NCI-H2081 treated with DMSO at 0.1 percent for 48 hours (cell line): Measurements from ENCODE around the gene SLC6A8.

Source experiments
- DNase-seq: peaks from one replicate; lab custom pipeline; 2025; lab: John Stamatoyannopoulos, UW

Gene SLC6A8

GRCh38 chrX:153687121-153688039, at the start of gene SLC6A8:
Gene SLC6A8 (plus strand): TSS chrX:153687926. CDS start chrX:153688575, 649 bp downstream.
- no peak for DNase-seq

- no peak for DNase-seq
Observed at GRCh38 chrX:153638041-153638371, 49.7 kb upstream of the SLC6A8 start.

DNA sequence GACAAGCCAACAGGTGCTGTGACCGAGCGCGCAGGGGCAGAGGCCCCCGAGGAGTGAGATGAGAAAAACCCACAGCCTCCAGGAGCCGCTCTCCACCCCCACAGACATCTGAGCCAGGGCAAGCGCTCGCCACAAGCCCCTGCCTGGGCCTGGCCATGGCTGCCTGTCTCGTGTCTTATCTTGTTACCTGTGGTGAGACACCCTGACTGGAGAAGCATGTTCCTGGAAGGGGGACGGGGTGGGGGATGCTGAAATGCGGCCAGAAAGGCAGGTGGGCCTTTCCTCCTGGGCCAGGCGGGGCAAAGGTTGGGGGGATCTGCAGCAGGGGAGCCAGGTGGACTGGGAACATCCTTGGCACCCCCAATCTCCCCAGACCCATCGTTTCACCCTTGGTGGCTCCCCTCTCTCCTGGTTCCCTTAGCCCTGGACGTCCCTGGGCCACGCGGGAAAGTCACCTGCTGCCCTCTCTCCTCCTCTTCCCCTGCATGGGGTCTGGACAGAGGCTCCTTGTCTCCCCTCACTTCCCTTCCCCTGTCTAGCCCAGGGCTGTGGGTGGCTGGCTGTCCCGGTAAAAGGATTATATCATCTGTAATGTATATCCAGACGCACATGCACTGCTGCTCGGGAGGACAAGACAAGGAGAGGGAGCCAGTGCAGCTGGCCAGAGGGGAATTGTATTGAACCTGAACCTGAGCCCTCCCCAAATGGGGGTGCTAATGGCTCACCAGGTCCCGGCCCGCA, 49.1 kb upstream of the SLC6A8 start:
- no peak for DNase-seq

DNA sequence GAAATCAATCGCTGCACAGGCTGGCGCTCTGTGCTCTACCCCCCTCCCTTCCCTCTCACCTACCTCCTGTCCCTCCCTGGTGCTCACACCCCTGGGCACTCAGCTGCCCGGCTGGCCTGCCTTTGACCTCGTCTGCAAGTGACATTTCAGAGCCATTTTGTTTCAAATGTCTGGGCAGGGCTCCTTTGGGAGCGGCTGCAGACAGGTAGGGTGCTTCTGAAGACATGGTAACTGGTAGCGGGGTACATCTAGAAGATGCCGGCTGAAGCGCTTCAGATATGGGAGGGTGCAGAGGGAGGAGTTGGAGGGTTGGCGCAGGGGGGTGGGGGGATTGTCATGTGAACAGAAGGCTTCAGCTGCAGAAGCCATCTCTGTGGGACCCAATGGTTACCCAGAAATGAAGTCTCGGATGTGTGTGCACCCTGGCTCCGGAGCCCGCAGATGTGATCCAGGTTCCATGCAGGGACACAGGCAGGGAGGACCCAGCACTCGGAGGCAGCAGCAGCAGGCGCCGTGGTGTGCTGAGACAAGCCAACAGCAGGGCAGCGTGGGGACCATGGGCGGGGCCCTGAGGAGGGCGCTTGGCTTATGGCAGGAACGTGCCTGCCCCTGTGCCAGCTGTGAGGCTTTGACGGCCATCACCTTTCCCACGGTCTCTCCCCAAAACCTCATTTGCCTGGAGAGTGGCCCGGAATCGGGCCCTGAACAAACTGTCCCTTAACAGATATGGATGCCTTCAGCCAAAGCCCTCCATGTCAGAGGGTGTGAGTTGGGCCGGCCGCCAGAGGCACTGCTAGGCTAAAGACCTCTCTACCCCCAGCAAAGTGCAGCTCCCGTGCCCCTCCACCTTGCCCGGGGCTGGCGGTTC, 48.3 kb upstream of the SLC6A8 start:
- DNase-seq: no peak

DNA sequence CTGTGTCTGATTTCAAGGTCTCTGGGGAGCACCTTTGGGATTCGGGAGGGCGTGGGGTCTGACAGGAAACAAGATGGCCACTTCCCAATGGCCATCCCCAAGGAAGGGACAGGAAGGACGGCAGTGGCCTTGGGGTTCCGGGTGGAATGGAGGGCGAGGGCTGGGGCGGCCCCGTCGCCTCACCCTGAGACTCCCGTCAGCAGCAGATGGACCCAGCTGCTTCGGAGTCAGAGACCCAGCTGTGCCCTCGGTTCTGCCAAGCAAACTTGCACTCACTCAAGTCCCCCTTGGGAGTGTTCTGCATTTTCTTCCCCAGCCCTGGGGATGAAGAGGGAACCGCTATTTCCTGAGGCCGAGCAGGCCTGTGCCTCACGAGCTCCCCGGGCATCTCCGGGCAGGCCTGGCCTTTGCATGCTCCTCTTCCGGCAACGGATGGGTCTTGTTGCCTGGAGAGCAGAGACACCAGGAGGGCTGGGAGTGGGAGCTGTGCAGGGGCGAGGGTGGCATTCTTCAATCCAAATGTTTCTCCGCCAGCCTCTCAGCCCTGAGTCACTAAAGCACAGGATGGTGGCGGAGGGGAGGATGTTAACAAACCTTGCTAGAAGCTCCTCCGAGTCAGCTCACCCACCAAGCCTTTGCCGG, 47.6 kb upstream of the SLC6A8 start:
- DNase-seq: no peak

- DNase-seq: no peak
Observed at GRCh38 chrX:153640736-153641575, 46.8 kb upstream of the SLC6A8 start.

DNA sequence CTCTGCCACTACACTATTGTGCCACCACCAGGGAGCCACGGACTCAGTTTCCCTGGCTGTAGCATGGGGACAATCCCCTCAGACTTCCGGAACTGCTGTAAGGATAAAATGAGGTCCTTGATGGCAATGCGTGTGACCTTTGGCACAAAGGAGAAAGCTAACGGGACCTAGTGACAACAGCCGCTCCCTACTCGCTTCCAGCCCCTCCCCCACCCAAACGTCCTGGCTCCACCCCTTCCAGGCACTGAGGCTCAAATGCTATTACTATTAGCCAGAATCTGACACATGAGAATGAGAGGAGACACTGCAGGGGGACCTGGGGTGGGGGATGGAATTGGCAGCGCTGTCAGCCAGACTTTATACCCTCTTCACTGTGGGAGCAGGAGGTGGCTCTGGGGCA, 46.1 kb upstream of the SLC6A8 start:
- DNase-seq: no peak

- DNase-seq: no peak
Observed at GRCh38 chrX:153642051-153642654, 45.6 kb upstream of the SLC6A8 start.

DNA sequence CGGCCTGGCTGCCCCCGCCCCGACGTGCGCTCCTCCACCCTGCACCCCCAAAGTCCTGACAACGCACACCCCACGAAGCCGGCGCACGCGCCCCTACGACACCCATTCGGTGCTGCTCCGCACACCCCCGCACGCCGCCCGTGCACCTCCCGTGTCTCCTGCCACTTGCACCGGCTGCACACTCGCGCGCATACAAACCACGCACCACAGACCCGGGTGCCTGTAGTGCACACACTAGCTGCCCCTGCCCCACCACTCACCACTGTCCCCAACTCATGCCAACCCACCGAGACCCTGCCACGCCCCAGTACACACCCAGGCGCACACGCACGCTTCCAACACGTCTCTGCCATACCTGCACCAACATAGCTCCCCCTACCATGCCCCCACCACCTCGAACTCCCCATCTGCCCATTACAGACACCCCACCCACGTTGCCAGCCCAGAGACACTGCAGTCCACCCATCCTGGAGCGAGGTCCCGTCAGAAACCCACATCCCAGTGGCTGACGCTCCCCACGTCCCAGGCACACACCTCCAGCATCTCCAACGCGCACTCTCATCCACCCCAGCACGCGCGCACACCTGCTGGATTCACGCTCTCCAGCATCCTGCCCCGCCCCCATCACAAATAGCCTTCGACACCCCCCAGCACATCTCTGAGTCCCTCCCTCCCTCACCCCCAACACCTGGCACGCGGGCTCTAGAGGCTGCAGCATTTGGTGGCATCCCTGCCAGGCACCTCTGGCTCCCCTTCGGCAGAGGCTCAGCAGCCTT, 44.9 kb upstream of the SLC6A8 start:
- no peak for DNase-seq

GRCh38 chrX:153643431-153644351, 44.0 kb upstream of the SLC6A8 start:
- DNase-seq: no peak

DNA sequence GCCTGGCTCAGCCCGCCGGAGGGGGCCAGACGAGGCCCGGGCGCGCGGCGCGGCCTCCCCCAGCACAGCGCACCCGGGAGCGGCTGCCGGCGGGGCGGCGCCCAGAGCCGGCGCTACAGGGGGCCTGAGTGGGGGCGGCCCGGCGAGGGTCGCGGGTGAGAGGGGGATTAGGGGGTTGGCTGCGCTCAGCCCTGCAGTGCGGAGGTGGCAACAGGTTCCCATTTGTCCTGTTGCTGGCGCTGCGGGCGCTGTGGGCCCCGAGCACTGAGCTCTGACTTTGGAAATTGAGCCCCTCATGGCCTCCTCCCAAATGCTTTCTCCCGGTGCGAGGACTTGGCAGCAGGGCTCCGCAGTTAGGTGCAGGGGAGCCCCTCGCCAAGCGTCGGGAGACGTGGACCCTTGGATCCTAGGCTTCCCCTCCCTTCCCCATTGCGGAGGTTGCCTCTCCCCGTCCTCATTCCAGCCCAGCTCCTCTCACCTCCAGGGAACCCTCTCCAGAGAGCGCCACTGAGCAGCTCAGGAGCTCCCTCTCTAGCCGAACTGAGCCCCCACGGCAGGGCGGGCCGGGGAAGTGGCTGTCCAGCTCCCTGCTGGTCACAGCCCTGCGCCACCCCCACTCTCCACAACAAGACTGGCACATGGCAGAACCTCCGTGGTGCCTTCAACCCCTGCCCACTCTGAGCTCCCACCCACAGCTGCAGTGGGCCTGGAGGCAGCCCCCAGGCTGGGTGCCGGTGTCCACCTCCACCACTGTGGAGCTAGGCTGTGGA, 43.2 kb upstream of the SLC6A8 start:
- DNase-seq: no peak

GRCh38 chrX:153645151-153645550, 42.6 kb upstream of the SLC6A8 start:
- no peak for DNase-seq

DNA sequence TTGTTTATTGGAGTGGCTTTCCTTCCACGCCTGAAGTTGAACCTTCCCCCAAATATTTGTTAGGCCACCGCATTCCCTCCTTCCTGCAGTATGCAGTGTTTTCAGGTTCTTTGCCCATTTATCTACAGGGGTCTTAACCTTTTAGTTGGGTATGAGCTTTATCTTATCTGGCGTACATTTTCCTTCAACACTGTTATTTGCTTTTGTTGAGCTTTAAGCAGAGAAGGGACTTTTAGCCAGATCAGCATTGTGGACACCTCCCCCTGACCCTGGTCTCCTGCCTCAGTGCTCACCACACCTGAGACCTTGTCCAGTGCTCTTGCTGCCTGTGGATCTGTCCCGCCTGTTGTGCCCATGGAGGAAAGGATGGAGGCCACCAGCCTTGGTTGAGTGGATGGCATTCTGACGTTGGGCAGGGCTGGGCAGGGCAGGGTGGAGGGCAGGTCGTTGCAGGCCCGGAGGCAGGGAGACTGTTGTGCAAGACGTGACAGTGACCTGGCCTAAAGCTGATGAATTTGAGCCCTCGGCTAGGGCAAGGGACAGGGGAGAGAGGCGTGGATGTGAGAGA, 41.7 kb upstream of the SLC6A8 start:
- DNase-seq: no peak

GRCh38 chrX:153646620-153647373, 40.9 kb upstream of the SLC6A8 start, which contains the start of gene DUSP9:
Gene DUSP9 (plus strand): TSS chrX:153647203. CDS start chrX:153647954, 751 bp downstream.
- no peak for DNase-seq

DNA sequence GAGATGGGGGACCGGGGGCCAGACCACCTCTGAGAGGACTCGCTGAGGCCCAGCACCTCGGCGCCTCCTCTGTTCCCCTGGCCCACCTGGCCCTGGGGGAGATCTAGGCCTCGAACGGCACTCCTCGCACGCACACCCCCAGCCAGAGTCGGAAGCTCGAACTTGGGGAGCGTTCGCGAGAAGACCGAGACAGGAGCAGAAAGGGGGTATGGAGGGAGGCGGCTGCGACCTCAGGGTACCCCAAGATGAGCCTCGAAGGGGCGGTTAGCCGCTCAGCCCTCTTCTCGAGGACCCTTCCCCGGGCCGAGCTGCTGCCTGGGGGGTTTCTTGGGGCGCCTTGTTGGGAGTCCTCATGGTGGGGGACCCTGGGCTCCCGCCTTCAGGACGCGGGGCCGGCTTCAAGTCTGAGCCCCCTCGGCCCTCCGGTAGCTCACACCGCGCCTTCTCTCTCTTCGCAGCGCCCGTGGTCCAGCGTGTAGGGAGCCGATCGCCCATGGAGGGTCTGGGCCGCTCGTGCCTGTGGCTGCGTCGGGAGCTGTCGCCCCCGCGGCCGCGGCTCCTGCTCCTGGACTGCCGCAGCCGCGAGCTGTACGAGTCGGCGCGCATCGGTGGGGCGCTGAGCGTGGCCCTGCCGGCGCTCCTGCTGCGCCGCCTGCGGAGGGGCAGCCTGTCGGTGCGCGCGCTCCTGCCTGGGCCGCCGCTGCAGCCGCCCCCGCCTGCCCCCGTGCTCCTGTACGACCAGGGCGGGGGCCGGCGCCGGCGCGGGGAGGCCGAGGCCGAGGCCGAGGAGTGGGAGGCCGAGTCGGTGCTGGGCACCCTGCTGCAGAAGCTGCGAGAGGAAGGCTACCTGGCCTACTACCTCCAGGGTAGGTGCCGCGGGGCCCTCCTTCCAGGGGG, 40.0 kb upstream of the SLC6A8 start:
- DNase-seq: no peak
